Activated B cell treated with CpG ODN at 0.5 μM for 24 hours (primary cell): Measurements from ENCODE around the gene NTNG2. TPM values are rescaled to one million over a fixed set of nuclear protein-coding genes. Genes with fewer than 3 reads are reported as not detected.
A peak's percentile ranks its signal among the peaks of the same experiment; 100 is the strongest.

ENCODE experiments used
- ATAC-seq: fragments of 200-7000 bp; cut with Tn5 transposase; one replicate; pipeline ENCODE4 v1.10.0; 2021; ENCODE audit warnings: low read depth, mild to moderate bottlenecking, moderate library complexity
- CTCF ChIA-PET: fragments of 350-600 bp; sonication (Branson Sonifier 250); formaldehyde crosslinking; loops from one replicate; lab custom pipeline; 2021; ENCODE audit warnings: antibody characterized with exemption; lab: Charles Lee
- POLR2A ChIA-PET: fragments of 350-600 bp; sonication (Branson Sonifier 250); formaldehyde crosslinking; loops from one replicate; lab custom pipeline; 2021; ENCODE audit warnings: antibody characterized with exemption; lab: Charles Lee
- DNase-seq: peaks from one replicate; pipeline ENCODE4 v3.0.0; 2022
- H3K27ac Mint-ChIP-seq: one replicate; pipeline ENCODE4 v1.8.0; 2020; ENCODE audit warnings: mixed read lengths
- H3K27me3 Mint-ChIP-seq: one replicate; pipeline ENCODE4 v1.8.0; 2021; ENCODE audit warnings: mixed read lengths
- H3K36me3 Mint-ChIP-seq: one replicate; pipeline ENCODE4 v1.8.0; 2021; ENCODE audit warnings: low read depth, mixed read lengths
- H3K4me1 Mint-ChIP-seq: one replicate; pipeline ENCODE4 v1.8.0; 2021; ENCODE audit warnings: mixed read lengths
- H3K4me3 Mint-ChIP-seq: one replicate; pipeline ENCODE4 v1.8.0; 2020; ENCODE audit warnings: mild to moderate bottlenecking, mixed read lengths
- H3K9me3 Mint-ChIP-seq: one replicate; pipeline ENCODE4 v1.8.0; 2020; ENCODE audit warnings: mixed read lengths
- CTCF ChIP-seq: fragments of 200-600 bp; IDR thresholded peaks from one replicate; pipeline ENCODE4 v1.8.0; 2022; ENCODE audit warnings: antibody characterized with exemption, mild to moderate bottlenecking
- intact Hi-C: fragments of 100-400 bp; cut with micrococcal nuclease; formaldehyde crosslinking; loops from one replicate; pipeline ENCODE4 v1.15.1; 2024
- total RNA-seq: library from RNA; stranded (reverse); gene quantifications from 2 replicates; pipeline ENCODE4 v1.2.3, GENCODE V29; 2022

NTNG2 gene
- total RNA-seq, 1 donor from 2014 or later: 3.1 TPM

DNA sequence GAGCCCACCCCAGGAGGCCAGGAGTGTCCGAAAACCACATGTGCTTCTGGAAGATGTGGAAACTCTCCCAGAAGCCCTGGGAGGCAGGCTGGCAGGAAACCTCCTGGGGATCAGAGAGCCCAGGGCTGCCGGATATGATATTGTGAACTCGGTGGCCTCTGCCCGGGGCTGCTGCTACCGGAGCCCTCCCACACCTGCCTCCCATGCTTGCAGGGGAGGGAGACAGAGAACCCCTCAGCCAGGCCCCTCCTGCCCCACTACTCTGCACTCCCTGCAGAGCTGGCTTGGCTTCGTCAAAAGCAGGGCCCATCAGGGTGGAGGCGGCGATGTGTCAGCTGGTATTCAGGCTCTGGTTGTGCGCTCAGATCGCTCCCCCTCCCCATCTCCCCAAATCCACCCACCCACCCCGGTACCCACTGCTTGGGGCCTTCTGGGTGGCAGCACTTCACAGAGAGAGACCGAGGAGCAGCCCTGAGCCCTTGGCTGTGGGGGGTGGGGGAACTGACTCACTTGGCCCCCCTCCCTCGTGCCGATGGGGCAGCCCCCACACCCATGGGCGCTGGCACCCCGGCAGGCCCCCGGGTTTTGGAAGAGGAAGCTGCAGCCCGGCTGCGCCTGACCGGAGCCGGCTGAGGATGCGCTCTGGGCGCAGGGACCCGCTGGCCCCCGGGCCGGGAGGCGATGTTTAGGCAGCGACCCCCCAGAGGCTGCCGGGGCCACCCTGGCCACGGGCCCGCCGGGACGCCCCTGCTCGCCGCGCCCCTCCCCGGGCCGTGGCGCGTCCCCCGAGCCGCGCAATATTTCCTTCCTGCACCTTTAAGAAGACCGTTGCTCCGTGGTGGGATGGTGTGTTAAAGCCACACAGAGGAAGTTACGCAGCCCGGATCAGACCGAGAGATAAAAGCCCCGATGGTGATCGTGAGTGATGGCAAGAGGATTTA is 786 bp upstream of the NTNG2 start:
- Mint-ChIP-seq H3K36me3 (peaks cover 2% of the 10 kb centered on the region), H3K27ac (peak overlapping the region; percentile 67), H3K4me3 (peak overlapping the region; percentile 93), H3K9me3 (no peaks in the 10 kb centered on the region), H3K27me3 (peaks cover 46% of the 10 kb centered on the region), H3K4me1 (peaks cover 9% of the 10 kb centered on the region)
- ChIA-PET CTCF (no interaction called here), POLR2A (no interaction called here)
- DNase-seq (peak; percentile 41), ATAC-seq (peak; percentile 74)
- TF ChIP-seq CTCF: no peak
- intact Hi-C loops: loop anchor here (2.0 to 10.0 kb wide), 2 partner anchors 80 to 254 kb away; partner anchors contain the start of gene CFAP77

DNA sequence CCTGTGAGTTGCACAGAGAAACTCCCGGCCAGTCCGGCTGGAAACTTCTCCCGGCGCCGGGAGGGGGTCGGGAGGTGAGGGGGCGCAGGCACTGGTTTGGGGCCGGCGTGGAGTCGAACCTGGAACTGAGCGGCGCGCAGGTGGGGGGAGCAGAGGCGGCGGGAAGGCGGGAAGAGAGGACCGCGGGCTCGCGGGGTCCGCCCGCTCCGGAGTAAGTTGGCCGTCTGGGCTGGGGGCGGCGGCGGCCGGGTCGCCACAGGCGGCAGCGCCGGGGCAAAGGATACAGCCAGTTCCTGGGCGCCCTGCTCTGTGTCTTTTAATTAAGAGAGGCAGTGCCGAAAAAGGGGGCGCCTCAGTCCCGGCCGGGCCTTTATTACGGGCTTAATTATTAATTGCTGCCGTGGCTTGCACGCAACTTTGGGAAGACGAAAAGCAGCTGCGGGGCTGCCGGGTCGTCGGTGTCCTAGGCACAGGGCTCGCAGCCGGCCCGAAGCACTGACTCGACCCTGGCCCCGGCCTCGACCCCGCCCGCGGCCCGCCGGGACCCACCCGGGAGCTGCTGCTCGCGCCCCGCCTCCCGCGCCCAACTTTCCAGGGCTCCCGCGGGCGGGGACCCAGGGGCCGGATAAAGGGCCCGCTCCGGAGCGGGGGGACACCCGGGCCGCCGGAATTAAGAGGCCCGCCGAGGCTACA is 1.1 kb downstream of the NTNG2 start:
- CTCF ChIA-PET: no interaction called here
- DNase-seq: peak; percentile 27

DNA sequence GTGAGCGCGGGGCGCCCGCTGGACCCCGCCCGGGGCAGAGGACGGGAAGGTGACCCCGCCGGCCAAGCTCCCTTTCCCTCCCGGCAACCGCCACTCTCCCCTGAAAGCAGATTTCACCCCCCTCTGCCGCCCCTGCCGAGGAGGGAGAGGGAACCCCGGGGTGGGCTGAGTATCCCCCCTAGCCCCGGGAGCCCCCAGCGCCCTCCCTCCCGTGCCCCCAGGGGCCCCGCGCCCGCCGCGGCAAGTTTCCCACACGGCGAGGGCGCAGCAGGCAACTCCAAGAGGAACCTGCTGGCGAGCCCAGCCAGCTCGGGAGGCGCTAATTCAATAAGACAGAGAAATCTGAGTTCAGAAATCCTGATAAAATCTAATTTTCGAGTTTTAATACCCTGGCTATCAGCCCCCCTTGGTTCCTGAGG is 1.6 kb downstream of the NTNG2 start:
- ATAC-seq (no peak), DNase-seq (no peak)
- ChIA-PET CTCF (no interaction called here), POLR2A (interaction anchor here (1.9 kb wide), 1 partner anchor 84 kb away, joined by 5 read pairs; the partner anchor contains the start of gene MED27)
- H3K9me3 Mint-ChIP-seq: no peaks in the 10 kb centered on the region
- TF ChIP-seq CTCF: no peak
- peaks cover 59% of the 10 kb centered on the region for H3K27me3 Mint-ChIP-seq
- H3K4me3 Mint-ChIP-seq: no peak overlapping the region
- peaks cover 9% of the 10 kb centered on the region for H3K4me1 Mint-ChIP-seq
- H3K36me3 Mint-ChIP-seq: peaks cover 2% of the 10 kb centered on the region
- H3K27ac Mint-ChIP-seq: no peak overlapping the region
- intact Hi-C loops: loop anchor here (2.0 to 10.0 kb wide), 2 partner anchors 77 to 251 kb away; partner anchors contain the start of gene CFAP77

More for the DNA sequence above, 1.1 kb downstream of the NTNG2 start:
- ATAC-seq: no peak
- H3K27me3 Mint-ChIP-seq: peaks cover 59% of the 10 kb centered on the region
- POLR2A ChIA-PET: interaction anchor here (1.9 kb wide), 1 partner anchor 83 kb away, joined by 5 read pairs; the partner anchor contains the start of gene MED27
- peak overlapping the region; percentile 87 for H3K4me3 Mint-ChIP-seq
- H3K9me3 Mint-ChIP-seq: no peaks in the 10 kb centered on the region
- peaks cover 2% of the 10 kb centered on the region for H3K36me3 Mint-ChIP-seq
- H3K4me1 Mint-ChIP-seq: peaks cover 9% of the 10 kb centered on the region
- TF ChIP-seq CTCF: no peak
- H3K27ac Mint-ChIP-seq: no peak overlapping the region
- intact Hi-C loops: loop anchor here (2.0 to 10.0 kb wide), 2 partner anchors 78 to 252 kb away; partner anchors contain the start of gene CFAP77

DNA sequence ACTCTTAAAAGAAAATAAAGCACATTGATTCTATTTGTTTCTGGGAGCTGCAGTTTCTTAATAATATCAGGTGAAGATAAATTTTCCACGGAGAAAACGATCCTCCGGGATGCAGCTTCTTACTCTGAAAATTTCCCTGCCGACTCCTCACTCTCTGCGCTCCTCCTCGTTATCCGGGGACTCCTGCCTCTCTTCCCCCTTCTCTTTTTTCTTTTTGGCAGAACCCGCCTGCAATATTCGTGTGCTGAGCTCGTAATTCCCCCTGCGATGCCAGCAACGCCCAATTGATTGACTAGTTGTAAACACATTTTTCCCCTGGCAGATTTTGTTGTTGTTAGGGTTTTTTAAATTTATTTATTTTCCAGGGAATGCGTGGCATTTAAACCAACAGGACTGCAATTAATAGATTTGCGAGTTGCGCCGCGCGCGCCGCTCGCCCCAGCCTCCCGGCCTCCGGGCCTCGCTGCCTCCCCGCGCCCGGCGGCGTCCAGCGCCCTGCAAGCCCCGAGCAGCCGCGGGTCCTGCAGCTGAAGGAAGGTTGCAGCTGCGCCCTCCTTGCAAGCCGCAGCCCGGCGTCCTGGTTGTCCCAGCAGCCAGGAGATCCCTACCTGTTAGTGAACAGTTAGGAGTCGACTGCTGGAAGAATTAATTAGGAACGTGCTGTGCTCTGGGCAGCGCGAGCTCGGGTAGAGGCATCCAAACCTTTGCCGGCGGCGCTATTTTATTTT is 2.2 kb downstream of the NTNG2 start:
- Mint-ChIP-seq H3K4me3 (peak overlapping the region; percentile 38), H3K27ac (no peak overlapping the region), H3K9me3 (no peaks in the 10 kb centered on the region), H3K36me3 (peaks cover 2% of the 10 kb centered on the region), H3K4me1 (peaks cover 9% of the 10 kb centered on the region), H3K27me3 (peaks cover 60% of the 10 kb centered on the region)
- intact Hi-C loops: loop anchor here (2.0 to 10.0 kb wide), 2 partner anchors 77 to 251 kb away; partner anchors contain the start of gene CFAP77
- ChIA-PET CTCF (no interaction called here), POLR2A (interaction anchor here (1.9 kb wide), 1 partner anchor 84 kb away, joined by 5 read pairs; the partner anchor contains the start of gene MED27)
- ATAC-seq (no peak), DNase-seq (no peak)
- TF ChIP-seq CTCF: no peak
